GM19035 (cell line): ENCODE measurements around the gene CDHR3.
"Not testable (repeated sequence)": the region's sequence is repeated elsewhere in the genome, so short reads cannot be mapped to it uniquely, and the experiment has no call there.

Experiments
- ATAC-seq: cut with Tn5 transposase; IDR thresholded peaks from one replicate; pipeline ENCODE4 v1.9.1; 2021; ENCODE audit not compliant: unreplicated experiment

CDHR3 gene

DNA sequence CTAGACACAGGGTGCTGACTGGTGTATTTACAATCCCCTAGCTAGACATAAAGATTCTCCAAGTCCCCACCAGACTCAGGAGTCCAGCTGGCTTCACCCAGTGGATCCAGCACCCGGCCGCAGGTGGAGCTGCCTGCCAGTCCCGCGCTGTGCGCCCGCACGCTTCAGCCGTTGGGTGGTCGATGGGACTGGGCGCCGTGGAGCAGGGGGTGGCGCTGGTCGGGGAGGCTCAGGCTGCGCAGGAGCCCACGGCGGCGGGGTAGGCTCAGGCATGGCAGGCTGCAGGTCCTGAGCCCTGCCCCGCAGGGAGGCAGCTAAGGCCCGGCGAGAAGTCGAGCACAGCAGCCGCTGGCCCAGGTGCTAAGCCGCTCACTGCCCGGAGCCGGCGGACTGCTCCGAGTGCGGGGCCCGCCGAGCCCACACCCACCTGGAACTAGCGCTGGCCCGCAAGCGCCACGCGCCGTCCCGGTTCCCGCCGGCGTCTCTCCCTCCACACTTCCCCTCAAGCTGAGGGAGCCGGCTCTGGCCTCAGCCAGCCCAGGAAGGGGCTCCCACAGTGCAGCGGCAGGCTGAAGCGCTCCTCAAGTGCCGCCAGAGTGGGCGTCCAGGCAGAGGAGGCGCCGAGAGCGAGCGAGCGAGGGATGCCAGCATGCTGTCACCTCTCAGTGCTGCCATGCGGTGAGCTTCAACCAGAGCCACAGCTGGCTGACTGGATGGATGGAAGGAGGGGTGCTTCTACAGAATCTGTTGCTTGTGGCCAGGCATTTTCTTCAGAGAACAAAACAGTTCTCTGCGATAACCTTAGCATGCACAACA, 7.2 kb upstream of the CDHR3 start:
- not testable (repeated sequence) for ATAC-seq

DNA sequence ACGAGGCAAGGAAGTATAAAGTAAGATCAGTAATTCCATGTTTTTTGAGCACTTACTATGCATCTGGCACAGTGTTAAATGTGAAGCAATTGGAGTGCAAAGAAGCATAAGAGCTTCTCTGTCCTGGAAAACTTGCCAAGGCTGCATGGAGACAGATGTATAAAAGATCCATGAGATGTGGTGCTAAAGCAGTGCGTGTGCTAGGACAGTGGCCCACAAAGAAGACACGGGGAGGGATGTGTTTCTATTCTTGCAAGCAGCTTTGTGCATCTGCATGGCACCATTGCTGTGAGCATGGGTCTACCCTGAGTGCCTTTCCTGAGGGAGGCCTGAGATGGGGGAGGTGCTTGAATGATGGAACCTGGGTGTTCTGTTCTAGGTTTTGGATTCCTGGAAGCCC, 5.1 kb upstream of the CDHR3 start:
- no peak for ATAC-seq

DNA sequence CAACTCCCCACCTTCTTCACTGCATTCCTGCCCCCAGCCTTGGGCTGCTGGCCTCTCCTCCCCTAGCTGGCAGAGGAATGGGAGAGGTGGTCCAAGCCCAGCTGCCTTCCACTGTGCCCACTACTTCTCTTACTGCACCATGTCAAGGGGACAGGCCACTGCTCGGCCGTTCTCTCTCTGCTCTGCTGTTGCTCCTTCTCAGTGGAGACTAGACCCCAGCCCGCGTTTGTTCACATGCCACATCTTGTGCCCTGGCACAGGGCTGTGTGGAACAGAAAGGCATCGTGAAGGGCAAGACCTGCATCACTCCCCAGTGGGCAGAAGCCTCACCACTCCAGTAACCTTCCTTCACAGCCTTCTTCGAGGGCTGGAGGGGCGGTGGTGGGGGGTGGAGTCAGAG, 711 bp upstream of the CDHR3 start:
- ATAC-seq: no peak

DNA sequence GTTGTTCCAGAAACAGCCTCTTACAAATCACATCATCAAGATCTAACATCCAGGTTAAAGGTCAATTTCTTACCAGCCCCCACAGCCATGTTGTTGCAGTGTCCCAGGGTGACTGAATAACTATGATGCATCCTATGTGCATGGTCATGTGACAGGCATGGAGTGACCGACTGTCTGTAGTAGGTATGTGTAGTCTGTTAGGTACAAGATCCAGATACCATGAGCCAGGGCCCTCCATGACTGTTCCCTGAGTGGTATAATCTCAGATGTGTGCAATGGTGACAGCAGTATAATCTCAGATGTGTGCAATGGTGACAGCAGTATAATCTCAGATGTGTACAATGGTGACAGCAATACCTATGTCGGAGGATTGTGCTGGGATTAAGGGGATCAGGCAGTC, 8.8 kb downstream of the CDHR3 start:
- ATAC-seq: no peak

DNA sequence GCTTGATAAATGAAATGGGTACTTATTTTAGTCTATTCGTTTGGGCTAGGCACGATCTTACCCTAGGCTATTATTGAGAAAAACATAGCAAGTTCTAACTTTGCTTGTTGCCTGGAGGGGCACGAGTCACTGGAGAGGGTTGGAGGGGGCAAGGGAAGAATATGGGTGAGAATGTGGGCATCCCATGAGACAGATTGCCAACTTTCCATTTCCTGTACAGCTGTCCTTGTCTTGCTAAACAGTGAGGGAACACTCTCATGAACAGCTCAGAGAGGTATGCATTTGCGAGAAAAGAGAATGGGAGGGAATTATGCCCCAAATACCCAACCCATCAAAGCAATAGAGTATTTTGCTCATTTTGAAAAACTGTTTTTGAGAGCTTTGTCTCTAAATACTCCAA, 9.2 kb downstream of the CDHR3 start:
- no peak for ATAC-seq

DNA sequence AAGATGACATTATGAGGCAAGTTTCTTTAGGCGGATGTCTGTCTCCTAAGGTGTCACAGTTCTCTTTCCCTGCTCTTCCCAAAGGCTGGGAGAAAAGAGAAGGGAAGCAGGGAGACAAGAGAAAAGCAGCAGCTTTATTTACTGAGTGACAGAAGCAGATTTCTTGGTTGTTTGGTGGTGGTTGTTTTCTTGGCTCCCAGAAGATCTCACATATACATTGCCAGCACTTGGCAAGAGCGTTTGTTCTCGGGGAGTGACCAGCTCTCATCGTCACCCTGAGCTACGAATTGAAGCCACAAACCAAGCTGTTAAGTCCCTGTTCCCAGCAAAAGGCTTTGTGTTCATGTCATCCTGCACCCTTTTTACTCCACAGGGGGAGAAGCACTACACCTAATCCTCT, 11.4 kb downstream of the CDHR3 start:
- no peak for ATAC-seq

DNA sequence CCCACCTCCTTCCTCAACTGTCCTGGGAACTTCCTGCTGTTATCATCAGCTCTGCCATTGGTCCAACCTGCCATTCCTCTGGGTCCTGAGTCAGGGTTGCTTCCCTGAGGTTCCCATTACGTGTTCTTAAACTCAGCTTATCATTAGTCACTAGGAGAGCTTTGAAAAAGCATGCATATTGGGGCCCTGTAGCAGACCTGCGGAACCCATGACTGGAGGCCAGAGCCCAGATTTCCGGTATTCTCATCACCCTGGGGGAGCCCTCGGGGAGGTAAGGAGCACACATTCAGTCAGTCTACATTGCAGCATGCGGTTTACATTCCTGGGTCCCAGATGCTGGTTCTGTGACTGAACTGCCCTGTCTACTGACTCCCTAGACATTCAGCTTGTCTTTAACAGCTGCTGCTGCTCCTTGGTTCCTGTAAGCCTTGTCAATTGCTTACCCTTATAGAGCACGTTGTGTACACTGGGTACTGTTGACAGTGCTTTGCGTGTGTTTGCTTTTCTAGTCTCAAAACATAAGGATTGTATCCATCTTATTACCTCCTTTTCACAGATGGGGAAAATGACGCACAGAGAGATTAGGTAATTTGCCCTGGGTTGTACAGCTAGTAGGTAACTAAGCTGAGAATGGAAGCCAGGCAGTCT, 12.8 kb downstream of the CDHR3 start:
- ATAC-seq: no peak

DNA sequence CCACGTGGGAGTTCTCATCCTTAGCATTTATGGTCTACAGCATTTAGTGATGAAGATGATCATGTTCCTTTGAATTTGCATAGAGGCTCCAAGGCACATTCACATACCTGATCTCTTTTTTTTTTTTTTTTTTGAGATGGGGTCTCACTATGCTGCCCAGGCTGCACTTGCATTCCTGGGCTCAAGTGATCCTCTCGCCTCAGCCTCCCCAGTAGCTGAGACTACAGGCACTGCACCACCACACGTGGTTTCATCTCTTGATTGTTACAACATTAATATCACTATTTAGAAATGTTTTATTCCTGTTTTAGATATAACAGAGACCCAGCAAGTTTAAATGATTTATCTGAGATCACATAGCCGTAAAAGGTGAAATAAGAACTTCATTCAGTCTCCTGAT, 13.8 kb downstream of the CDHR3 start:
- ATAC-seq: no peak

DNA sequence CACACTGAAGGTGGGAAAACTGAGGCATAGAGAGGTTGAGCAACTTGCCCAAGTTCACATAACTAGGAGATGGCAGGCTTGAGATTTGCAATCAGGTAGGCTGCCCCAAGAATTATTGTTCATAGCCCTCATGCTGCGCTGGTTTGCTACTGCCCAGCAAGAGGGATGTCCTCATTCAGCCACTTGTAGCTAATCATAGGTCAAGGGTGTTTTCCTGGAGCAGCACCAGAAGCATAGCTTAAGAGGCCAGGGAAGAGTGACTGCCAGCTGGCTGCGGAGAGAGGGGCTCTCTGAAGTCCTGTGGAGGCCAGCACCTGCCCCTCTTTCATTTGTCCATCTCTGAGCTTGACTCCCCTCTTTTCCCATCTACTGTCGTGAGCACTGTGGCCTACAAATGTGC, 15.0 kb downstream of the CDHR3 start:
- no peak for ATAC-seq

DNA sequence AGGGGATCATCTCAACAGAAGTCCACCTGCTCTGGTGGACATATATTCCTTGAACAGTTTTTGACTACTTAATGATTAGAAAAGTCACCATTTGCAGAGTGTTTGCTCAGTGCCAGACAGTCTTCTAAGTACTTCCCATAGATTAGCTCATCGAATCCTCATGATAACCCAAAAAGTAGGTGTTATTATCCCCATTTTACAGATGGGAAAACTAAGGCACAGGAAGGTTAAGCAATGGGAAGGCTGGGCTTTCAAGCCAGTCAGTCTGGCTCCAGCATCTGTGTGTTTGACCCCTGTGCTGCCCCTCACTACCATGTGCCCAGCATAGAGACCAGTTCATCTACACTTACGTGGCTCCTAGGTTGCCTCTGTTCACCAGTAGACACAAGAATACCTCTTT, 15.9 kb downstream of the CDHR3 start:
- ATAC-seq: no peak

DNA sequence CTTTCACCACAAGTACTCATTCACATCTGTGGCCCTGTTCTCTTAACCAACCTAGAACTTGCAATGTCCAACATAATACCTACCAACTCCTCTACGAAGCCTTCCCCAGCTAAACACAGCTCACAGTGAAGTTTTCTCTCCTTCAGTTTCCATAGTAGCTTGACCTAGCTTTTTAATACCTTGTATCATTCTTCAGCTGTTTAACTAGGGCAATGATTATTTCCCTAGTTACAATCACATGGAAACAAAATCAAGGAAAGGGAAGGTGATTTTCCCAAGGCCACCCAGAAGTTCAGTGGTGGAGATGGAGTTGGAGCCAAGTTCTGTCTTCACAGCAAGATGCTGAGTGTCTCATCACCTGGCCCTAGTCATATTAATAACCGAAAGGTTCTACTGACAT, 16.3 kb downstream of the CDHR3 start:
- ATAC-seq: no peak

DNA sequence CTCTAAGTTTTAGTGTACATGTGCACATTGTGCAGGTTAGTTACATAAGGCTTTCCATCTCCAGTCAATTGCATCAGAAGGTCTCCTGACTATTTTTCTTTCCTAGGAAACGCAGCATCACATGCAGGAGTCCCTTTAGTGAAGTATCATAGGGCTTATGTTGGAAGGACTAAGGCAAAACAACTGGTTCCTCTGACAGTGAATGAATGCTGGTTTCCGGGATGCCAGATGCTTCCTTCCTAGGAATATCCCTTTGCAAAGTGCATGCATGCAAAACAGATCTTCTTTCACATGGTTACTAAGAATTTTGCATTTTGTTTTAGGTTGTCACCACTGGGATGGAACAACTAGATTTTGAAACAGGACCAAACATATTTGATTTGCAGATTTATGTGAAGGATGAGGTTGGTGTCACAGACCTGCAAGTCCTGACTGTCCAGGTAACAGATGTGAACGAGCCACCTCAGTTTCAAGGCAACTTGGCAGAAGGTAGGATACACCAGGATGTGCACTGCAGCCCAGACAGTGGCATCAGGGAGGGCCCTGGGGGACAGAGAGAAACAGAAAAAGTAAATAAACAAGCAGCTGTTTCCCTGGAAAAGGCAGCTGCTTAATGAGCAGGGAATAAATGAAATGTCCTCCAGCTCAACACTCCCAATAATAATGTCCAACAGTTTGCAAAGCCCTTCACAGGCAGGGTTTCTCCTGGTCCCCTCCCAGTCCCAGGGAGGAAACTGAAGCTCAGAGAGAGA, 17.8 kb downstream of the CDHR3 start:
- no peak for ATAC-seq

DNA sequence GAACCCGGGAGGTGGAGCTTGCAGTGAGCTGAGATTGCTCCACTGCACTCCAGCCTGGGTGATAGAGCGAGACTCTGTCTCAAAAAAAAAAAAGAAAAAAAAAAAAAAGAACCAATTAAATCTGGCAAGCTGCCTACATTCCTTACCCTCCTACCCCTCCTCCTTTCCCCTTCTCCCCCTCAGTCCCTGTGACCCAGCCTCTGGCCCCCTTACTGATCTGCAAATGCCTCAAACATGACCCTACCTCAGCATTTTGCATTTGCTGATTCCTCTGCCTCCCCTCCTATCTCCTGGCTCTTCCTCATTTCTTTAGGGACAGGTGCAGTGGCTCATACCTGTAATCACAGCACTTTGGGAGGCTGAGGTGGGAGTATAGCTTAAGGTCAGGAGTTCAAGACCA, 19.3 kb downstream of the CDHR3 start:
- ATAC-seq: no peak

DNA sequence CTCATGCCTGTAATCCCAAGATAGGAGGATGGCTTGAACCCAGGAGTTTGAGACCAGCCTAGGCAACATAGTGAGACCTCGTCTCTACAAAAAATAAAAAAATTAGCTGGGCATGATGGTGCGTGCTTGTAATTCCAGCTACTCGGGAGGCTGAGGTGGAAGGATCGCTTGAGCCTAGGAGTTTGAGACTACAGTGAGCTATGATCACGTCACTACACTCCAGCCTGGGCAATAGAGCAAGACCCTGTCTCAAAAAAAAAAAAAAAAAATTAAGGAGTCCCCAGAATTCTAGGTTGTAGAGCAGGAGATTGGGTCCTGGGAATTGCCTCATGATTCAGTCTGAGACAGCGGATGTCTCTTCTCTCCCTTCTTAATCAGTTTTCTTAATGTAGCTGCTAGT, 21.7 kb downstream of the CDHR3 start:
- ATAC-seq: not testable (repeated sequence)

DNA sequence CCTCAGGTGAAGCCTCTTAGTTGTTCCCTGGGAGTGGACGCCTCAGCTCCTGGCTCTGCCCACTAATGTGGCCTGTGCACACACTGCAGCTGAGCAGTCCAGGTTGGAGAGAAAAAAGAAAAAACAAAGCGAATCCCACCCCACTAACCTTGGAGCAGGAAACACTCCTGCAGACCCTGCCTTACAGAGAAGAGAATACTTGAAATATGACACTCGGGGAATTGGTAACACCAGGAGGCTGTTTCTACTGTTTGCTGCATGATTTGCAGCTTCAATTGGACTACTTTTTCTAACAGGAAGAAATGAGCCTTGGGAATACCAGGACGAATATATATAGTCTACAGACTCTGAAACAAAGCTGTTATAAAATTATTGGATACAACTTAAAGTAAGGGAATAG, 22.2 kb downstream of the CDHR3 start:
- no peak for ATAC-seq

DNA sequence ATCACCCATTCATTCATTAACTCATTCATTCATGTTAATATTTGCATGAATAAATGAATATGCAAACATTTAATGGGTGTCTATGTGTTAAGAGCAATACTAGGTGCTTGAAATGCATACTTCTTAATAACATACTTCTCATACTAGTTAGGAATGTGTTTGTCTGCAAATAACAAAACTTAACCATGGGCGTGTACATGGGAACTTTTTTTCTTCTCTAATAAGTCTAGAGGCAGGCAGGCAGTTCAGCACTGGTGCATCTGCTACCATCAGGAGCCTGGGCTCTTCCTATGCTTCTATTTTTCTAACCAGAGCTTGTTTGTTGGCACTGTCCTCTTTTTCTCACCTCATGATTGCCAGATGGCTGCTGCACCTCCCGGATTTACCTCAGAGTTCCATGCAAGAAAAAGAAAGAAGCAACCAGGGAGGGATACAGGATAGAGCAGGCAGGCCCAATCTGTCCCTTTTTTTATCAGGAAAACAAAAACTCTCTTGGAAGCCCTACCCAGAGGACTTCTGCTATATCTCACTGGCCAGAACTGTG, 22.7 kb downstream of the CDHR3 start:
- no peak for ATAC-seq

DNA sequence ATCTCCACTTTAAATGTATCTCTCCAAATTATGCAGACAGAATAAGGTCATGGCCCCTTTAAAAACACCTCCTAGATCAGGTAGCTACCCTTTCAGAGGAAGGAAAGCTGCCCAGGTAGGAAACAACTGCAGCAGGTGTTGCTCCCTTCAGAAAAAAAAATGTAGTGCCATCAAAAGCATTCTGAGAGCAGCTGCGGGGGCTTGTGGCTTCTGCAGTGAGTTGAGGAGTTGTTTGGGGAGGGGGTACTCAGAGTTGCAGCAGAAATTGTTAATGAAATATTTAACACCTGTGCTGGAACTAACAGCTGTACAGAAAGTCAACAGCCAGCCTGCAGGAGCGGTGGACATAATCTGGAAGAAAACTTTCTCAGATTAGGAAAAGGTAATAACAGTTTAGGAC, 24.0 kb downstream of the CDHR3 start:
- ATAC-seq: no peak

DNA sequence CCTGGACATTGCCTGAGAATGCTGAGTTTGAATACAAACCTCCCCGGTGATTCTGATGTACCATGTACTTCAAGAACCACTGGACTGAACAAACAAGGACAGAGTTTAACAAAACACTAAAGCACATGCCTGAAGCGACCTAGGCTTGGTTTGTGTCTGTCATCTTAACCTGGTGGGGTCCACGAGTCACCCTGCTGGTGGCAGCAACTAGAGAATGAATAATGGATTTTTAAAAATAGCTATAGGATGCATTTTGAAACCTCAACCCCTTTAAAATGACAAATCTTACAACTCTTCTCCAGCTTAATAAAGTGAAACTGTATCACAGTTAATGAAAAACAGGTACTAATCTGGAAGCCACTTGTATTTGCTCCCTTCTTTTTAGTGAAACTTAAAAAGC, 25.2 kb downstream of the CDHR3 start:
- no peak for ATAC-seq

DNA sequence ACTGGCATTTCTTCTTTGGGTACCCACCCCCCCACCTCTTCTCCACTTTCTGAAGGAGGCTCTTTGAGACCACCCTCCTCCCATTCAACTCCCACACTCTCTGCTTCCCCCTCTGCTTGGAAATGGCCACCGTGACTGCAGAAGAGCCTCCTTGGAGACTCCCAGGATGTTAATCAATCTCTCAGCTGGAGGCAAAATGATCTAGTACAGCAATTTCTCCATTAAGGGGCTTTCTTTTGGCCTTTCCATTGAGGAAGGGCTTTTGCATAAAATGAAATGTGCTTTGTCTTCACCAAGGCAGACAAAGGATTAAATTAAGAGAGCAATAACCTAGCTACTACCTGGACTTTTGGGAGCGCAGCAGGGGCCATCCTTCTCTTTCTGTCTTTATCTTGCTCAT, 26.1 kb downstream of the CDHR3 start:
- no peak for ATAC-seq

DNA sequence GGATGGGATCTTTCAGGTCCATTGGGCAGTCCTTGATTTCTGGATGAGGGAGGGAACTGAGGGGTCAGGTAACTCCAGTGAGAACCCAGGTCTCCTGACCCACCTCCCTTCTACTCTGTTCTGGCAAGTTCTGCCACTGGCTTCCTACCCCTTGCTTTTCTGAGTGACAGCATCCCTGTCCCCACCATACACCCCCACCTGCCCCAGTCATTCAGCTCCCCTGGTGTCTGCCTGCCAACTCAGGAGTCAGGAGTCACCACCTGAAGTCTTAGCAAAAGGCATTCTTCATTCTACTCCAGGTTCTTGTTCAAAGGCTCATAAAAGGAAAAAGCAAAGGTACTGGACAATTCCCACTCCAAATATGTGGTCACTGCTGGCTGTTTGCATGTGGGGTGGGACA, 26.6 kb downstream of the CDHR3 start:
- ATAC-seq: no peak

DNA sequence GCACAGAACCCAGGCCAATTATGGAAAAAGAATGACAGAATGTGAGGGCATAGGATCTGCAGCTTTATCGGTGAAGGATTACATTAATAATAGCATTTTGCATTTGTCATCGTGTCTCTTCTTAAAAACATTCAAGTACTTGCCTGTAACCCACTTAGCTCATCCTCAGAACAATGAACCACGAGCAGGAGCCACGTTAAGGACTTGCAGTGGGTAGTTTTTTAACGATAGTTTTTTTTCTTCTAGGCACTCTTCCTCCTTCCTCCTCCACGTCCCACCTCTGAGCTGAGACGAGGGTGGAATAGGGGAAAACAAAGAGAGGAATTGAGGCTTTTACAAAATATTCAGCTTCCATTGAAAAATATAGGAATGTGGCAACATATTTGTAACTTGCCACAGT, 27.1 kb downstream of the CDHR3 start:
- ATAC-seq: no peak
